Activated T-helper 1 cell treated with anti-CD3 and anti-CD28 coated beads, Interleukin-2, amount 50 U/mL, for 16 hours (primary cell): ENCODE results near the gene PRPF40A.

ENCODE experiments used
- DNase-seq, 2 donors: peaks; one replicate each; pipeline ENCODE4 v3.0.0-alpha.2; 2020; ENCODE audit warnings: low read depth in 1 of 2, low spot score in 1 of 2

The PRPF40A gene

GRCh38 chr2:152655880-152656279 lies 61.4 kb downstream of the PRPF40A start:
- DNase-seq = no peak

GRCh38 chr2:152651834-152652233 lies 65.4 kb downstream of the PRPF40A start:
- no peak for DNase-seq

- DNase-seq = no peak
These were observed 66.4 kb downstream of the PRPF40A start for GRCh38 chr2:152650768-152651371.

GRCh38 chr2:152649997-152650396 lies 67.3 kb downstream of the PRPF40A start:
- no peak for DNase-seq

- DNase-seq = no peak
These were observed 68.9 kb downstream of the PRPF40A start for GRCh38 chr2:152648336-152648735.

- DNase-seq = no peak
These were observed 69.7 kb downstream of the PRPF40A start for GRCh38 chr2:152647552-152647951.

GRCh38 chr2:152646775-152647174 lies 70.5 kb downstream of the PRPF40A start:
- DNase-seq = no peak

- no peak for DNase-seq
These were observed 71.0 kb downstream of the PRPF40A start for GRCh38 chr2:152646264-152646663.

- no peak for DNase-seq
These were observed 72.9 kb downstream of the PRPF40A start for GRCh38 chr2:152644189-152644873.

- DNase-seq = no peak
These were observed 78.7 kb downstream of the PRPF40A start for GRCh38 chr2:152638590-152638989.

- DNase-seq = no peak
These were observed 79.2 kb downstream of the PRPF40A start for GRCh38 chr2:152638056-152638455.

- DNase-seq = no peak
These were observed 80.0 kb downstream of the PRPF40A start for GRCh38 chr2:152637251-152637650.

- DNase-seq = peak; percentile 32 to 41
These were observed 81.5 kb downstream of the PRPF40A start for GRCh38 chr2:152635635-152636298.

GRCh38 chr2:152632736-152633135 lies 84.5 kb downstream of the PRPF40A start:
- DNase-seq = no peak

GRCh38 chr2:152630466-152630865 lies 86.8 kb downstream of the PRPF40A start:
- no peak for DNase-seq

- no peak for DNase-seq
These were observed 88.1 kb downstream of the PRPF40A start for GRCh38 chr2:152629202-152629601.

- DNase-seq = no peak
These were observed 89.8 kb downstream of the PRPF40A start for GRCh38 chr2:152627351-152627957.

- no peak for DNase-seq
These were observed 90.3 kb downstream of the PRPF40A start for GRCh38 chr2:152626911-152627339.

GRCh38 chr2:152624805-152625204 lies 92.5 kb downstream of the PRPF40A start:
- no peak for DNase-seq

GRCh38 chr2:152623775-152624174 lies 93.5 kb downstream of the PRPF40A start:
- no peak for DNase-seq

- DNase-seq = no peak
These were observed 94.1 kb downstream of the PRPF40A start for GRCh38 chr2:152623076-152623740.
